GDM1 (cell line): ENCODE data around the gene SLC22A12.

ENCODE experiments used
- DNase-seq: peaks from one replicate; lab custom pipeline; 2025; lab: John Stamatoyannopoulos, UW

SLC22A12 gene

DNA sequence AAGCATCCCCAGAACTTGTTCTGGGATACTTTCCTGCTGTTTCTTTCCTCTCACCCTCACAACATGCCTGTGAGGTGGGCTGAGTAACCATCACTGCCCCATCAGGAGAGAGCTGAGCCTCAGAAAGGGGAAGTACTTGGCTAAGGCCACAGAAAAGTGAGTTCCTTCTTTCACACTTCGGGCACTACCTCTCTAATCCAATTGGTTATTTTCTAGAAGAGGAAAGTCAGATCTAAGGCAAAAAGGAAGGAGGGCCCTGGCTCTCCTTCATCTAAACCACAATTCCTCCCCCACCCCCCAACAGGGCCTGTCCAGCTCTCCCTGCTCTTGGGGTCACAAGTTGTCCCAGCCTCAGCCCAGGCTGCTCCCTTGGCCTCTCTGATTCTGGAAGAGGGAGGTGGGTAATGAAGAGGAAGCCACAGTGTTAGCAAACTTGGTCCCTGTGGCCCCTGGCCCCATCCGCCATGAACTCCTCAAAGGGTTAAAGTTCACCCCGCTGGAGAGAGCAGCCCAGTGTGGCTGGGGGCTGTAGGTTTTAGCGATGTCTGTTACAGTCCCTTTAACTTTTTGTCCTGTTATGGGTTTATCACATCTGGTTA is 34.0 kb downstream of the SLC22A12 start:
- DNase-seq: peak; percentile 70

DNA sequence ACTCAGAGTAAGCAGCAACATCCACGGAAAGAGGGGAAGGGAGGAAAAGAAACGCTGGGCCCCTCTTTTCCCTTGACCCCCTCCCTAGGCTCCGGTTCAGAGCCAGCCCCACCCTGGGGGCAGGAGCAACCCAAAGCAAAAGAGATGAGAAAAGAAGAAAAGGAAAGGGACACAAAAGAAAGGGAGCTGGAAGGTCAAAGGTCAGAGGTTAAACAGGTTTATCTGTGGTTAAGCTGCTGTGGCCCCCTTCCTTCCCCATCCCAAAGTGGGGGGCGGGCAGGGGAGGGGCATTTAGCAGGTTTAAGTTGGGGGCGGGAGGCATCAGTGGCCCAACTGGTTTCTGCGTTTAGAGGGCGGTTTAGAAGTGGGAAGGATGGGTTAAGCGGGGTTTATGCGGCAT is 35.6 kb downstream of the SLC22A12 start:
- no peak for DNase-seq

DNA sequence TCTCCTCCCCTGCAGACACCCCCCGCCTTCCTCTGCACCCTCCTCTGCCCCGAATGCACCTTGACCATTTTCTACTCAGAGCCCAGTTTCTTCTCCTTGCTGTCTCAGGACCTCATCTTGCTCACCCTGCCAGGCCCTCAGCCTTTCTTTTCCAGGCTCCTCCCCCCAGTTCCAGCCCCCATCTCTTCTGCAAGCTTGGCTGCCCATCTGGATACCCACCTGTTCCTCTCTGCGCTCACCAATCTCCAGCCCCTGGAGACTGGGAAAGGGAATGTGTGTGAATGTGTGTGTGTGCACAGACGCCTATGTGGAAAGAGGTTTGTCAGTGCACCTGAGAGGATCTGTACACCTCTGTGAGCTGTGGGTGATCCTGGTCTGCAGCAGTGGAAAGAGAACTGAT is 36.4 kb downstream of the SLC22A12 start:
- no peak for DNase-seq

DNA sequence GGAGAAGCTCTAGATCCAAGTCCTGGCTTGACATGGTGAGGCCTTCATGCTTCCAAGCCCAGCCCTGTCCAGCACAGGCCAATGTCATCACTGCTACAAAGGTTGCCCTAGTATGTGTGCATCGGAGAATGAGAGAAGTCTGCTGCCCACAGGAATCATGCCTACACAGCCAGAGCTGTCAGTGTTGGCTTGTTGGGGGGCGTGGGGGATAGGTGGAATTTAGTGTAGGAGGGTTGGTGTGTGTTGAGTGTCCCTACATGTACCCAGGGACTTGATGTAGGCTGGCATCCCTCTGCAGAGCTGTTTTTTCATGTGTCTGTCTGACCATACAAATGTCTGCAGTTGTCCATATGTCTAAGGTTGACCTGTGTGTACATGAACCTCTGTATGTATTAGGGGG is 37.6 kb downstream of the SLC22A12 start:
- DNase-seq: no peak

DNA sequence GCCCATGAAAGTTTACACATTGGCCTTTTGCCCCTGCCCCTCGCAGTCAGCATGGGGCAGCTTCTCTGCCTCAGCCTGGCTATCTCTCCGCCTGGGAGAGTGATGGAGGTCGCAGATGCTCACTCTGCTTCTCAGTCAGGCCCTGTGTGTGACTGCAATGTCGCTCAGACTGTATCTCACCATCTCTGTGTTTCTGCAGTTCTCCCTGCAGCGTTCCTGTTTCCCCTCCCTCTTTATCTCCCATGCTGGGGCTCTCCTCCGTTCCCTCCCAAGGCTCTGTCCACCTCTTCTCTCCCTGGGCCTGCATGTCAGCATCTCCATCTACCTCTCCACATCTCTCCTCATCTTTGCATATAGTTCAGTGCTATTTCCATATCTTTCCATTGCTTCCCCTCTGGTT is 38.1 kb downstream of the SLC22A12 start:
- DNase-seq: no peak

DNA sequence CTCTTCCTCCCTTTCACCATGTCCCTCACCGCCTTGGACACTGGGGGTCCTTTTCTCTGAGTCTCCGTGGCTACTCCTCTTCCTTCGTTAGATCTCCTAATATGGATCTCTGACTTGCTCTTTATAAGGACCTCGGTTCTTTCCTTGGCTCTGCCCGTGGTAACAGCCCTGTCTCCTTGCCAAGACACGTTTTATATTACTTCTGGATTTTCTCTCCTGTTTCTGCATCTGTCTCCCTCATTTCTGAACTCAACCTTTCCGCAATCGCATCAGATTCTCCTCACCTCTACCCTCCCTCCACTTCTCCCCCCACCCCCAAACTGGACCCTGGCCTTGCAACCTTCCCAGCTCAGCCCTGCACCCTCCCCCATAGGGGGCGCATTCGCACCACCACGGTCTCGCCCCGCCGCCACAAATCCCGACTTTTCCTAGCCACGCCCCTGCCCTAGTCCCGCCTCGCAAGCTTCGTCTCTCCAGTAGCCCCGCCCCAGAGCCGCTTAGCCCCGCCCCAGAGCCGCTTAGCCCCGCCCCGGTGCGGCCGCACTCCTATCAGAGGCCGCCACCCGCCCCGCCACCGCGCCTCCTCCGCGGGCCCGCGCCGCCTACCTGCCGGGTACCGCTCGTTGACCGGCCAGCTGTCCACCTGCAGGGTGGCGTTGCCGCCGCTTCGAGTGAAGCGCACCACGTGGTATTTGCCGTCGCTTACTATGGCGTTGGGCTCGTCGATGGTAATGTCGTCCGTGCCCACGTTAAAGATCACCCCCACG is 39.0 kb downstream of the SLC22A12 start:
- no peak for DNase-seq

DNA sequence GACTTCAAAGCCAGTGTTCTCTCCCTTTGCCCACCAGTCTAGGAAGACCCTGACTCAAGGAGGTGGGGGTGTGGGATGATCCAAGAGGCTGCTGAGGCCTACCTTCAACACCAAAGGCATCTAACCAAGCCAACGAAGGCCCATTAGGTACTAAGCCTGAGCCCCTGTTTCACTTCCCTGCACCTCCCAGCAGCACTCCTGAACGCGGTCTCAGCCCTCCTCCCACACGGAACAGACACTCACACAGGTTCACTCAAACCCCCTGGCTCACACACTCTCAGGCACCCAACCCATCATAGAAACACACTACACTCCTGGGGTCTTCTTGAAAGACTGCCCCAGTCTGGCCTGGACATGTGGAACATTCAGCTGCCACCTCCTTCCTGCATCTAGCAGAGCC is 40.7 kb downstream of the SLC22A12 start:
- DNase-seq: no peak

DNA sequence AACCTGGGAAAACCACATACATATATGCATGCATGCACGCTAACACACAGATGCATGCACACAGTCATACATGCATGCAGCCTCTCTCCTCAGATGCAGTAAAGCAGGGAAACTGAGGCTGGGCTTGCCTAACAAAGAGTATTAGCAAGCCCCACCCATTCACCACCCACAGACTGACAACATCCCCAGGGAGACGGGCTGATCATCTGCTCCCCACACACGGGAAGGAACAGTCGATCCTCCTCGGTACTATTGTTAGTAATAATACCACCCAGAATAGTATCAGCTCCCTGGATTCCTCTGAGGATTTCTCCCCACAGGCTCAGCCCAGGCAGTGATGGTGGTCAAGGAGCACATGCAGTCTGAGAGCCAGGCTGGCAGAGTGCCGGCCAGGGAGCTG is 41.2 kb downstream of the SLC22A12 start:
- DNase-seq: no peak

DNA sequence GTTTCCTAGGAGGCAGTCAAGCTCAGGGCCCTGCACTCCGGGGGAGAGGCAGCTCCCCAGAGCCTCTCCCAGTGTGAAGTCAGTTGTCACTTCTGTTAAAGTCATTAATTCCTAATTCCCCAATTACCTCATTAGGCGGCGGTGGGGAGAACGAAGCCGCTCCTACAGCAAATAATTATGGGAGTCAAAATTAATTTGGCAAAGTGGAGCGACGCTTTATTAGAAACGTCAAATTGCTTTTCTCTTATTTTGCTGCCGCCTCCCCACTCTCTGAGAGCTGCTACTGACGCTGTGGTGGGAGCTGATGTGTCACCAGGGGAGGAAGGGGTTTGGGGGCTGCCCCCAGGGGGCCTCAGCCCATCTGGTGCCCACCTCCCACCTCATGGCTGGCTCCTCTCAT is 41.6 kb downstream of the SLC22A12 start:
- no peak for DNase-seq

DNA sequence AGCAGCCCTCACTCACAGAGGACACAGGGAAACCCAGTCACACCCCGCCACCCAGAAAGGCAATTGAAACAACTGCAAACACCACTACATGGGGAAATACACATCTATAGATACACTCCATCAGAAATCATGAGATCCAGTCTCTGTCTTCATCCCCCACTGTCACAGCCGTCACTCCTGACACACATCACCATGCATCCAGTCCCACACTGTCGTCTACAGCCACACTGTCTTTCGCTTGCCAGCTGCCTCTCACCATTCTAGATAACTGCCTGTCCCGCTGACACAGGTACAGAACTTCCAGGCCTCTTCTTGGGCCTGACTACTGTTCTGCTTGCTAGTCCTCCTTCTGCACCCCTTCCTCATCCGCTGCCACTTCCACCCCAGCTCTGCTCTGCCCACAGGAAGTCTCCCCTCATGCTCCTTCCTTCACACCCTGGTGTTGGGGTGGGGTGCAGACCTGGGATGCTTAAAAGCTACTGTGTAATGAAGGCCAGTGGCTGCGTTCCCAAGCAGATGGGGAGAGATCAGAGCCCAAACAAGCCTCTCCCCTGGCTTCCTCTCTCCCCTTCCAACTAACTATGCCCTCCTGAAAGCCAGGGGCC is 42.6 kb downstream of the SLC22A12 start:
- DNase-seq: no peak

DNA sequence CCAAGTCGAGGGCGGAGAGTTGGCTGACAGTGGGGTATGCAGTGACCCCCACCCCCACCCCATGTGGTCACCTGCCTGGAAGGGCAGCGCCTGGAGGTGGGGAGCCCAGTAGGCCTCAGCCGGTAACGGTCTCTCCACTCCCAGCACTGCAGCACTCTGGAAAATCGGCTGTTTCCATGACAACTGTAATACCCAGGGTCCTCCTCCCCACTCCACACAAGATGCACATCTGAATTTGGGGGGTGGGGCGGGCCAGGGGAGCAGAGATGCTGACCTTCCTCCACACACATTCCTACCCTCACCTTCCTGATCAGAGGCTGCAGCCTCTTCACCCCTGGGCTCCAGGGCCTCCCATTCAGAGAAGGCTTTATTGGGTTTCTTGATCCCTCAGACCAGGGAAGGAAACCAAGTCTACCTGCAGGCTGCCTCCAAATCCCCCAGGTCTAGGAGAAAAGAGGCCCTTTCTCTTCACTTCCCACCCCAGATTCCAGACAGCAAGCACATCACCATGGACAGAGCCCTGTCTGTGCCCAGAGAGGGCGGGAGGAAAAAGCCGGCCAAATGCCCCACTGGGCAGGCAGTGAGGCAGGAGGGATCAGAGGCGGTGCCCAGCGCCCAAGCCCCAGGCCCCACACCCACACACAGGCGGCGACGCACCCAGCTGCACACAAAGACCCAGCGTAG is 46.5 kb downstream of the SLC22A12 start:
- no peak for DNase-seq

DNA sequence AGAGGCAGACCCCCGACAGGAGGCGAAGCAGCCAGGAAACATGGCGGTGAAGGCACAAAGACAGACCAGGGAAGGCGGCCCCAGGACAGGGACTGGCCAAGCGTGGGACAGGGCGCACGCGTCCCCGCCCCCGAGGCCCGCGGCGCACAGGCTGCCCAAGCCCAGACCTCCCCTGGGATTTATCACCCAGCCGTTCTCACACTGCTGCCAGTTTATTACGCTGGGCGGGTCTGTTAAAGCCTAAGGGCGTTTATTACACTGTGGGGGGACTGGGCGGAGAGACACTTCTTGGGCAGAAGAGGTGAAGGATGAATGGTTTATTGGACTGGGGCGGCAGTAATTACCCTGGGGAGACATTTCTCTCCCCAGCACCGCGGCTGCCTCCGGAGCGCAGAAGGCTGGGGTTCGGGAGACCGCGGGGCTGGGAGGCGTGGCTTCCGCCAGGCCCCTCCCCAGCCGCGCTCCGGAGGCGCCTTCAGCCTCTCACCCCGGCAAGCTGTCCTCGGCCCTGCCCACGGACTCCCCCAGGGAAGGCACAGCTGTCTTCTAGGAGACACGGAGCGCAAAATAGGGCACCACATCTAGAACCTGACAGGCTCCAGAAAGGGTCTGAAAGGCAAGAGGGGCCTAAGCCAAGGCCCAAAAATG is 47.1 kb downstream of the SLC22A12 start:
- no peak for DNase-seq

DNA sequence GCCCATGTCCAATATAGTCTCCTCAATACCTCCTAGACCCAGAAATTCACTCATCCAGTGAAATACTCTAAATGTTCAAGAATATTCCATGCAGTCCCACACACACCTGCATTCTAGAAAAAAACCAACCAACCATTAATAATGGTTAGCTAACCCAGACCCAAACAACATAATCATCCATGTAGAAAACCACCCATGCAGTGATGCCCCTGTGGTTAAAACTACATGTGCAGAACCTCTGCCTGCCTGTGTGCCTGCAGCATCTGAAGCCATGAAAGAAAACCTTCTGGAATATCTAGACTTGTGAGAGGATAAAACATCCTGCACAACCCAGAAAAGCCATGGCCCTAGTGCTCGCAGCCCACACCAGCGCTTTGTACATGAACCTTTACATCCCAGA is 47.8 kb downstream of the SLC22A12 start:
- no peak for DNase-seq

DNA sequence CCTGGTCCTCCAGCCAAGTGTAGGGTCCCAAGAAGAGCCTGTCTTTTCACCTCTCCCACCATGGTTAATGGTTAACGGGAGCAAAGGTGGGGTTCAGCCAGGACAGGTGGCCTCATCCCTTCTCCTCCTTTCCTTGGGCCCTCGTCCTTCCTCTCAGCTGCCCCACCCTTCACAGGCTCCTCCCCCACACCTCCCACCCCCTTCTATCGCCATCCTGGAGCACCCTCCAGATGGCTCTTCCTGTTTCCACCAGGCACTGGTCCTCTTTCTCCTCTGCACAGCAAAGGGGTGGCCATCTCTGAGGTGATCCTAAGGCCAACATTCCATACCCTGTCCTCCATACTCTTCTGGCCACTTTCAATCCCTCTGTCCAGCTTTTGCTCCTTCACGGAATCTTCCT is 48.9 kb downstream of the SLC22A12 start:
- DNase-seq: no peak

DNA sequence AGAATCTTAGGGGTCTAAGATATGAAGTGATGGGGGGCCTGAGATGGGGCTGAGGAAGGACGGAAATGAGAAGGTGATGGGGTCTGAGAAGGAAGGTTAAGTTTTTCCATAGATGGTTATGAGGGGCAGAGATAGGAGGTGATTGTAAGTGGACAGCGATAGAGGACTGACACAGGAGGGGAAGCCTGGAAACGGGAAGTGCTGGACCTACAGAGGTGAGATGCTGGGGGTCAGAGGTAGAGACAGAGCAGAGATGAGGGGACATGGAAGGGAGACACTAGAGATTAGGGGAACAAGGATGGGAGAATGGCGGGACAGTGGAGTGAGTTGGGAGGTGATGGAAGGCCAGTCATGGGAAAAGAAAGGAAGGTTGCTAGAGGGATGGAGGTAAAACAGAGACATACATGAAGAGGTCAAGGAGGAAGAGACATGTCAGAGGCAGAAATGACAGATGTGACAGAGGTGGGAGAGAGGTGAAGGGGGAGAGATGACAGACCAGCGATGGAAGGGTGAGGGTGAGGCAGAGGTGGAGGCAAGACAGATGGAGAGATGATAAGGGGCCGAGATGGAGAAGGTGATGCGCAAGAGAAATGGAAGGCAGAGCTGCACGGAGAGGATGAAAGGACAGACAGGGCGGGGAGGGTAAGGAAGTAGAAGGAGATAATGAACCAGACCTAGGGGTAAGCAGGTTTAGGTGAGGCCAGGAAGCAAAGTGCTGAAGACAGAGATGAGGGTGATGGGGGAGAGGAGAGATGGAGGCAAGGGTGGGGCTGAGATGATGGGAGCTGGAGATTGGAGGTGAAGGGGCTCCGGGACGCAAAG is 50.8 kb downstream of the SLC22A12 start:
- DNase-seq: no peak

DNA sequence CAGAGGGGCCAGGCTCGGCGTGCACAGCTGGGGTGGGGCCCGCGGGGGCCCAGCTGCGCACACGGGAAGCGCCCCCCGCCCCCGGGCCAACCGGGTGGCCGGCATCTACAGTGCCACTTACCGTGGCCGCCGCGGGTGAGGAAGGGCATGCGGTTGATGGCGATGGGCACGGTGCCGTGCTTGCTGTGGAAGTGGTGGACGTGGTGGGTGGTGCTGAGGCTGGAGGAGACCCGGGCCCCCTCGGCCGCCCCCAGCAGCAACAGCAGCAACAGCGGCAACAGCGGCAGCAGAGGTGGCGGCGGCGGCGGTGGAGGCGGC is 51.4 kb downstream of the SLC22A12 start:
- no peak for DNase-seq

DNA sequence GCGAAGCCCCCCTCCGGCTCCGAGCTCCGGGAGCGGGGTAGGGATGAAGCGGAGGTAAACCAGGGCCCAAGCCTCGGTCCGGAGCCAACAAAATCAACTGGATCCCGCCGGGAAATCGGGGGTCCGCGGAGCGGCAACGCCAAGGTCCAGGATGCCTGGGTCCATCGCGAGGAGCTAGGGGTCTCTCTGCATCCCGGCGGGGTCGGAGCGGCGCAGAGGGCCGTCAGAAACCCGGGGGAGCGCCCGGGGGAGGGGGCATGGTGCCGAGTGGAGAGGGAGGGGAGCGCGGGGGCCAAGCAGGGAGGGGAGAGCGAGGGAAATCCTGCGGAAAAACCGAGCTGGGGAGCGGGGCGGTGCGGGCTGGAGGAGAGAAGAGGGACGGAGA is 51.8 kb downstream of the SLC22A12 start:
- DNase-seq: no peak

DNA sequence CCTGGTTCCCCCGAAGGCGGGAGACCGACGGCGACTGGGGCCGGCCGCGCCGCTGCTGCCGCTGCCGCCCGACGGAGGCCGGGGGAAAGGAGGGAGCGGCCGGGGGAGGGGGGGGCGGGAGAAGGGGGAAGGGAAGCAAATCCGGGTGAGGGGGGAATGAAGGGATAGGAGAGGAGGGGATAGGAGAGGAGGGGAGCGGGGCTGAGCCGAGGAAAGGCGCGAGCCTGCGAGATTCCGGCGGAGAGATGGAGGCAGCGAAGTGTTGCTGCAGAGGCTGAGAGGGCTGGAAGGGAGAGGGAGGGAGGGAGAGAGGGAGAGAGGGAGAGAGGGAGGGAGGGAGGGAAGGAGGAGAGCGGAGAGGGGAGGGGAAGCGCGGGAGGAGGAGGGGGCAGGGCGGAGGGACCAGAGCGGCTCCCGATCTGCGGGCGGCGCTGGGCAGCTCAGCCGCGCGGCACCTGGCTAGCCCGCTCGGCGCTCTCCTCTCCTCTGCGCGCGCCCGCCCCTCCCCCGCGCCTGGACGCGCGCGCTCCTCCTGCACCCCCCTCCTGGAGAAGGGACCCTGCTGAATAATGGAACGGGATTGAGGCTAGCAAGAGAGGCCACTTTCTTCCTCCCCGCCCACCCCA is 52.3 kb downstream of the SLC22A12 start:
- peak; percentile 59 for DNase-seq

DNA sequence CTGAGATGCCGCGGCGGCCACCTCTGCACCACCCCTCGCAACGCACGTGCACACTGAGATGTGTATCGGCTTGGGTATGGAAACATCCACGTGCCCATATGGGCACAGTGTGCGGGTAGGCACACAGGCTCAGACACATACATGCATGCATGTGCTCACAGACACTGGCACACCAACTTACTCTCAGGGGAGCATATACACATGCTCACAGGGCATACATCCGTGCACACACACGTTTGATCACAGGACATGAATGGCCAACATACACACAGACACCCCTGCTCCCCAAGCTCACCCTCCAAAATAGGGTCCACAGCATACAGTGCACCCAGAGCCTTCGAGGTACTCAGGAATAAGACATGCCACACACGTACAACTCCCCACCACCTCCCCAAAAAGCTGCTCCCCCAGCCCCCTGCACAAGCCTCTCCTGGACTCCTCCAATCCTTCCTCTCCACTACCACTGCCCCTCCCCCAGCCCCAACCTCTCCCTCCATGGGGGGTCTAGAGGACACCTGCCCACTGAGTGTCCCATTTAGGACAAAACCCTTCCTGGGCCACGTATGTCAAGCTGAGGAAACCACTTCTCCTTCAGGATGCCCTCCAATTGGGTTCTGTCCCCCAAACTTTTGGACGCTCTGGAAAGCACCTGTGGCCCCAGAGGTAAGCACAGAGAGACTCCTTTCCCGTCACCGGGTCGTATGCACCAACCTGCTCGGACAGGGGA is 53.1 kb downstream of the SLC22A12 start:
- DNase-seq: peak; percentile 40

DNA sequence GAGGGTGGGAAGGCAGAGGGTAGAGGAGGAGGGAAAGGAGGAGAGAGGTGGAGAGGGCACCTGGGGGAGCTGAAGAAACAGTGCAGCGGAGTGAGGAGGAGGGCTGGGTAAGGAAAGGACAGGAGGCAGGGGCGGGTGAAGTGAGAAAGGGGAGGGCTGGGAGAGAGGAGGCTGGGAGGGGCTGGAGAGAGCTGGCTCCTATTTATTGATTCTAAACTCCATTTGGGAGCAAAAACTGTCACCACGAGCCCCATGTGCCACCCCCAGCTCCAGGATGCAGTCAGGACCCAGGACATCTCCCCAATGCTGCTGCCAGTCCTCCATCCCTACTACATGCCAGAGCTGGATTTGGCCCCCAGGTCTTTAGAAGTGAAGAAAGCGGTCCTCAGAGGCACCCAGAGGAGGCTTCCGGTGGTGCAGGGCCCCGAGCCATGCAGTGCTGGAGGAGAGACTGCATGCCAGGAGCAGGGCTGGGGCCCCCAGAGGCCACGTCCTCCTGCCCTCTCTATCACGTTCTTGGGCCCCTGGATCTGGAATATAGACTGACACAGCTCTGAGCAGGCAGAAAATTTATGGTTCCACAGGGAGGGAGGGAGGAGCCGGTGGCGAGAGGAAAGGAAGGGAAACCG is 53.7 kb downstream of the SLC22A12 start:
- DNase-seq: peak; percentile 13
